H1 (cell line): ENCODE data around the gene TPRN. TPM values are rescaled to one million over a fixed set of nuclear protein-coding genes. Genes with fewer than 3 reads are reported as not detected.

Source experiments
- CTCF ChIA-PET: fragments of 300-600 bp; sonication (Branson Sonifier 250); formaldehyde crosslinking; loops from one replicate; lab custom pipeline; 2021; ENCODE audit not compliant: partially characterized antibody; lab: Charles Lee
- POLR2A ChIA-PET: fragments of 300-600 bp; sonication (Branson Sonifier 250); formaldehyde crosslinking; loops from one replicate; lab custom pipeline; 2021; ENCODE audit warnings: inconsistent platforms; ENCODE audit not compliant: partially characterized antibody; lab: Charles Lee
- DNase-seq, 2 experiments: peaks; one replicate each; pipeline versions ENCODE4 v3.0.0 to v3.0.0-alpha.2; 2010 to 2022; ENCODE audit warnings: low spot score in 2 of 2, low read depth in 1 of 2, mixed read lengths in 1 of 2
- FAIRE-seq: peaks from 2 replicates; lab custom pipeline; 2011; peaks lifted over from hg19 to GRCh38; lab: Jason Lieb, UNC
- H2AFZ ChIP-seq: 2 replicates; pipeline ENCODE4 v1.8.1; 2012; ENCODE audit warnings: low read length, inconsistent platforms
- H2AK5ac ChIP-seq: 2 replicates; pipeline ENCODE4 v1.6.1; 2013; ENCODE audit warnings: low read depth, low read length
- H2BK120ac ChIP-seq: replicated peaks from 2 replicates; pipeline ENCODE3; 2013; ENCODE audit warnings: low read depth, low read length, inconsistent platforms
- H2BK12ac ChIP-seq: 2 replicates; pipeline ENCODE4 v1.6.1; 2013; ENCODE audit warnings: low read depth, low read length
- H2BK15ac ChIP-seq: 2 replicates; pipeline ENCODE4 v1.6.1; 2013; ENCODE audit warnings: low read length
- H2BK20ac ChIP-seq: 2 replicates; pipeline ENCODE4 v1.6.1; 2013; ENCODE audit warnings: low read length
- H2BK5ac ChIP-seq: 2 replicates; pipeline ENCODE4 v1.6.1; 2013; ENCODE audit warnings: low read depth, low read length
- H3K14ac ChIP-seq: 2 replicates; pipeline ENCODE4 v1.6.1; 2013; ENCODE audit warnings: inconsistent platforms; ENCODE audit not compliant: insufficient read length
- H3K18ac ChIP-seq: 2 replicates; pipeline ENCODE4 v1.6.1; 2013; ENCODE audit warnings: low read length; ENCODE audit errors: extremely low read depth
- H3K23ac ChIP-seq: 2 replicates; pipeline ENCODE4 v1.6.1; 2013; ENCODE audit warnings: inconsistent platforms; ENCODE audit not compliant: insufficient read length
- H3K23me2 ChIP-seq: 2 replicates; pipeline ENCODE4 v1.6.1; 2013; ENCODE audit warnings: low read depth, low read length
- H3K27ac ChIP-seq: 2 replicates; pipeline ENCODE4 v1.6.1; 2011; ENCODE audit warnings: low read depth, low read length, inconsistent platforms
- H3K27me3 ChIP-seq, 4 experiments: replicated peaks in 1 of 4; 1 replicate in 1 of 4; 2 replicates in 3 of 4; pipeline versions ENCODE4 v1.6.1 to v1.8.1; 2011 to 2013; ENCODE audit warnings: low read length in 3 of 4, mild to moderate bottlenecking in 3 of 4, inconsistent platforms in 2 of 4, mixed read lengths in 2 of 4, moderate library complexity in 1 of 4; ENCODE audit not compliant: control insufficient read depth in 3 of 4, insufficient read depth in 3 of 4; ENCODE audit errors: extremely low read depth in 1 of 4
- H3K36me3 ChIP-seq, 4 experiments: 2 replicates each; pipeline versions ENCODE4 v1.6.1 to v1.8.1; 2011 to 2013; ENCODE audit warnings: mild to moderate bottlenecking in 4 of 4, low read length in 3 of 4, moderate library complexity in 2 of 4, control low read depth in 1 of 4, inconsistent platforms in 1 of 4; ENCODE audit not compliant: insufficient read depth in 4 of 4, control insufficient read depth in 2 of 4
- H3K4ac ChIP-seq: replicated peaks from 2 replicates; pipeline ENCODE3; 2013; ENCODE audit warnings: low read length, low read depth, mixed read lengths, inconsistent platforms; ENCODE audit not compliant: insufficient read length
- H3K4me1 ChIP-seq, 4 experiments: replicated peaks in 1 of 4; 1 replicate in 1 of 4; 2 replicates in 3 of 4; pipeline versions ENCODE4 v1.6.1 to v1.8.1; 2011 to 2013; ENCODE audit warnings: low read length in 3 of 4, inconsistent platforms in 2 of 4, mixed read lengths in 1 of 4; ENCODE audit not compliant: insufficient read depth in 4 of 4, control insufficient read depth in 3 of 4
- H3K4me2 ChIP-seq, 2 experiments: 2 replicates each; pipeline versions ENCODE4 v1.6.1 to v1.8.1; 2011 to 2013; ENCODE audit warnings: low read depth in 2 of 2, low read length in 2 of 2, control low read depth in 1 of 2, inconsistent platforms in 1 of 2, mild to moderate bottlenecking in 1 of 2; ENCODE audit not compliant: insufficient read depth in 1 of 2
- H3K4me3 ChIP-seq, 4 experiments: fragments of 200-600, 300-600 bp in 1 of 4; sonication (generic), shearing (Covaris generic), sonication (Bioruptor Twin) in 1 of 4; 2 replicates each; pipeline versions ENCODE4 v1.5.1 to v1.8.1; 2011 to 2016; ENCODE audit warnings: low read length in 4 of 4, low read depth in 3 of 4, control low read depth in 2 of 4, inconsistent platforms in 2 of 4, mild to moderate bottlenecking in 2 of 4, mixed read lengths in 1 of 4, moderate library complexity in 1 of 4; ENCODE audit not compliant: insufficient read depth in 2 of 4; ENCODE audit errors: extremely low read depth in 1 of 4
- H3K56ac ChIP-seq: replicated peaks from 2 replicates; pipeline ENCODE3; 2013; ENCODE audit warnings: low read depth, mild to moderate bottlenecking, mixed read lengths, low read length, inconsistent platforms; ENCODE audit not compliant: insufficient read length
- H3K79me1 ChIP-seq: 2 replicates; pipeline ENCODE4 v1.6.1; 2013; ENCODE audit warnings: low read depth, low read length, control low read depth
- H3K79me2 ChIP-seq, 2 experiments: 2 replicates each; pipeline versions ENCODE4 v1.6.1 to v1.8.1; 2012 to 2013; ENCODE audit warnings: low read length in 2 of 2, mild to moderate bottlenecking in 2 of 2, inconsistent platforms in 1 of 2; ENCODE audit not compliant: insufficient read depth in 2 of 2, control insufficient read depth in 1 of 2
- H3K9ac ChIP-seq, 4 experiments: replicated peaks in 1 of 4; 1 replicate in 1 of 4; 2 replicates in 3 of 4; pipeline versions ENCODE4 v1.6.1 to v1.8.1; 2011 to 2013; ENCODE audit warnings: low read depth in 3 of 4, low read length in 3 of 4, control low read depth in 2 of 4, mild to moderate bottlenecking in 2 of 4, moderate library complexity in 2 of 4, inconsistent platforms in 1 of 4; ENCODE audit errors: extremely low read depth in 1 of 4
- H3K9me3 ChIP-seq, 2 experiments: 2 replicates each; pipeline versions ENCODE4 v1.6.1 to v1.8.1; 2012 to 2013; ENCODE audit warnings: mild to moderate bottlenecking in 2 of 2, moderate library complexity in 2 of 2, control low read depth in 1 of 2, inconsistent platforms in 1 of 2, low read depth in 1 of 2, low read length in 1 of 2, mixed read lengths in 1 of 2; ENCODE audit not compliant: insufficient read depth in 2 of 2
- H4K20me1 ChIP-seq, 2 experiments: replicated peaks in 1 of 2; 2 replicates each; pipeline versions ENCODE3 to v1.8.1; 2011 to 2013; ENCODE audit warnings: inconsistent platforms in 2 of 2, low read length in 2 of 2, mild to moderate bottlenecking in 1 of 2; ENCODE audit not compliant: insufficient read depth in 2 of 2, control insufficient read depth in 1 of 2
- H4K5ac ChIP-seq: 2 replicates; pipeline ENCODE4 v1.6.1; 2013; ENCODE audit warnings: low read length, low read depth, mixed read lengths, inconsistent platforms; ENCODE audit not compliant: insufficient read length
- H4K8ac ChIP-seq: 2 replicates; pipeline ENCODE4 v1.8.0; 2013; ENCODE audit warnings: mild to moderate bottlenecking, moderate library complexity, low read length, inconsistent platforms; ENCODE audit not compliant: insufficient read depth; ENCODE audit errors: extremely low read depth
- H4K91ac ChIP-seq: replicated peaks from 2 replicates; pipeline ENCODE3; 2013; ENCODE audit warnings: low read length, mixed read lengths, inconsistent platforms; ENCODE audit not compliant: insufficient read length
- BACH1 ChIP-seq: IDR thresholded peaks from 2 replicates; pipeline ENCODE4 v1.6.1; 2012; ENCODE audit warnings: low read length, improper control_type of control experiment
- BRCA1 ChIP-seq: IDR thresholded peaks from 2 replicates; pipeline ENCODE4 v1.6.1; 2012; ENCODE audit warnings: low read depth, low read length, improper control_type of control experiment
- CBX8 ChIP-seq: fragments of 300-800, 300-1000 bp; sonication (generic); IDR thresholded peaks from 2 replicates; pipeline ENCODE4 v1.7.1; 2016; ENCODE audit warnings: low read depth, low read length, borderline replicate concordance
- CEBPB ChIP-seq: IDR thresholded peaks from 2 replicates; pipeline ENCODE4 v1.6.1; 2012; ENCODE audit warnings: low read depth, low read length
- GABPA ChIP-seq: IDR thresholded peaks from 2 replicates; pipeline ENCODE4 v1.6.1; 2011; ENCODE audit warnings: mild to moderate bottlenecking, low read length, moderate library complexity, borderline replicate concordance; ENCODE audit not compliant: insufficient read depth
- KDM4A ChIP-seq: IDR thresholded peaks from one replicate; pipeline ENCODE4 v1.7.1; 2012; ENCODE audit warnings: low read depth, mild to moderate bottlenecking, moderate library complexity, low read length, inconsistent platforms; ENCODE audit not compliant: severe bottlenecking
- KDM5A ChIP-seq: fragments of 200-600 bp; IDR thresholded peaks from 2 replicates; pipeline ENCODE4 v1.7.1; 2012; ENCODE audit warnings: mild to moderate bottlenecking, low read length, inconsistent platforms, mixed read lengths
- MAFK ChIP-seq: IDR thresholded peaks from 2 replicates; pipeline ENCODE4 v1.6.1; 2012; ENCODE audit warnings: low read depth, mild to moderate bottlenecking, improper control_type of control experiment, low read length
- NRF1 ChIP-seq: IDR thresholded peaks from 2 replicates; pipeline ENCODE4 v1.6.1; 2011; ENCODE audit warnings: mild to moderate bottlenecking, low read depth, low read length, improper control_type of control experiment
- POLR2AphosphoS5 ChIP-seq: IDR thresholded peaks from 2 replicates; pipeline ENCODE4 v1.6.1; 2011; ENCODE audit warnings: low read depth, low read length
- TAF1 ChIP-seq: IDR thresholded peaks from 2 replicates; pipeline ENCODE4 v1.6.1; 2011; ENCODE audit warnings: mild to moderate bottlenecking, low read depth, low read length
- TAF7 ChIP-seq: optimal IDR thresholded peaks from 2 replicates; pipeline ENCODE3; 2011; ENCODE audit warnings: low read depth, mild to moderate bottlenecking, inconsistent platforms, low read length, moderate library complexity, borderline replicate concordance
- TBP ChIP-seq: IDR thresholded peaks from 2 replicates; pipeline ENCODE4 v1.6.1; 2011; ENCODE audit warnings: low read depth, low read length, improper control_type of control experiment
- TCF12 ChIP-seq: IDR thresholded peaks from 2 replicates; pipeline ENCODE4 v1.6.1; 2011; ENCODE audit warnings: low read depth, mild to moderate bottlenecking, low read length
- YY1 ChIP-seq: IDR thresholded peaks from 2 replicates; pipeline ENCODE4 v1.6.1; 2011; ENCODE audit warnings: low read depth, mild to moderate bottlenecking, low read length
- ZNF274 ChIP-seq: IDR thresholded peaks from 2 replicates; pipeline ENCODE4 v1.7.0; 2012; ENCODE audit warnings: low read length, borderline replicate concordance; ENCODE audit errors: extremely low read depth
- WGBS, 2 experiments: shearing (Covaris generic) in 1 of 2; methylation state at CpG; one replicate each; pipeline versions ENCODE4 v1.1.6 to v1.1.7; 2013 to 2015; ENCODE audit warnings: low lambda C conversion rate in 2 of 2, mixed read lengths in 2 of 2, inconsistent platforms in 1 of 2, low coverage in 1 of 2, missing lambda C conversion rate in 1 of 2; ENCODE audit not compliant: insufficient replicate concordance in 2 of 2, insufficient coverage in 1 of 2, insufficient read length in 1 of 2; ENCODE audit errors: extremely low coverage in 1 of 2, missing lambda C conversion rate in 1 of 2; 5-methylcytosine and 5-hydroxymethylcytosine counted together
- polyA plus RNA-seq, 7 experiments: library from polyadenylated mRNA; depleted of rRNA in 3 of 7; stranded (reverse) in 5 of 7; unstranded in 2 of 7; fragments of >200 nt in 5 of 7; fragments of 200-250 nt in 2 of 7; gene quantifications; 1 replicate in 5 of 7; 2 replicates in 1 of 7; 4 replicates in 1 of 7; pipeline versions ENCODE4 v1.2.1 to v1.2.3, GENCODE V29; 2011 to 2013; ENCODE audit warnings: missing spikeins in 2 of 7, mixed read lengths in 2 of 7
- total RNA-seq: library from RNA; stranded (reverse); fragmentation: NEBNext Ultra II Directional; extraction: Animal tissue kit (Norgen Biotek cat#: 25700); gene quantifications from 2 replicates; pipeline ENCODE4 v1.2.1, GENCODE V29; 2021

TPRN gene
- total and polyA plus RNA-seq, 2 of the 8 experiments (the other 6 are each of a cell fraction or from before 2014, with no cell fraction given): 9.7 to 23.2 TPM

- Histone ChIP-seq H2BK120ac (no peak overlapping the region), H3K27ac (no peak overlapping the region), H4K5ac (no peak overlapping the region), H2BK15ac (no peak overlapping the region), H3K4ac (no peak overlapping the region), H3K9ac (no peak overlapping the region), H2AK5ac (no peak overlapping the region), H2BK20ac (no peak overlapping the region), H2BK12ac (no peak overlapping the region), H3K23ac (no peak overlapping the region), H3K23me2 (no peaks in the 10 kb centered on the region), H3K18ac (no peak overlapping the region), H3K56ac (no peak overlapping the region), H3K4me1 (no peaks in the 10 kb centered on the region), H3K79me1 (peaks cover 3% of the 10 kb centered on the region), H4K91ac (no peak overlapping the region), H2BK5ac (no peak overlapping the region), H2AFZ (no peak overlapping the region), H3K14ac (no peak overlapping the region), H3K4me2 (no peak overlapping the region), H3K27me3 (no peaks in the 10 kb centered on the region; a peak in 2 of 7 replicates), H4K20me1 (peaks cover 2 to 18% of the 10 kb centered on the region in 2 experiments), H3K4me3 (no peak overlapping the region), H3K79me2 (peaks cover 0 to 5% of the 10 kb centered on the region in 2 experiments; a peak in 1 of 4 replicates), H3K36me3 (peaks cover 0 to 40% (median 10%) of the 10 kb centered on the region in 4 experiments; a peak in 7 of 8 replicates), H4K8ac (no peak overlapping the region), H3K9me3 (no peaks in the 10 kb centered on the region)
- ChIA-PET POLR2A (interaction anchor here (0.8 to 1.6 kb wide), 3 partner anchors 15 to 28 kb away, joined by 3 to 6 read pairs (median 3); no protein-coding TSS in a partner anchor), CTCF (interaction anchor here (1.1 to 1.5 kb wide), 5 partner anchors 11 to 77 kb away, joined by 3 to 5 read pairs (median 4); partner anchors contain the start of genes LRRC26 and TMEM210)
- FAIRE-seq (no peak), DNase-seq (no peak)
- WGBS, 2 experiments: 96% methylated on average over 20 of the region's 22 CpGs; no CpG with 5 or more reads in 1 of the 2 experiments
- TF ChIP-seq BACH1: no peak
- TF ChIP-seq KDM4A: no peak
- TF ChIP-seq MAFK: no peak
- TF ChIP-seq TAF1: no peak
- TF ChIP-seq TBP: no peak
- TF ChIP-seq TCF12: no peak
- TF ChIP-seq CBX8: no peak
- no peak for TF ChIP-seq NRF1
- no peak for TF ChIP-seq CEBPB
- no peak for TF ChIP-seq BRCA1
- no peak for TF ChIP-seq ZNF274
- no peak for TF ChIP-seq POLR2AphosphoS5
- no peak for TF ChIP-seq YY1
- no peak for TF ChIP-seq TAF7
- no peak for TF ChIP-seq KDM5A
- TF ChIP-seq GABPA: no peak
These were observed 18.9 kb downstream of the TPRN start for GRCh38 chr9:137181680-137182079.
